Left colon (tissue), 2 donors: ENCODE results near the gene TWF2. TPM values are rescaled to one million over a fixed set of nuclear protein-coding genes. Genes with fewer than 3 reads are reported as not detected.

Source experiments
- ATAC-seq: fragments of 200-7000 bp; cut with Tn5 transposase; one replicate; pipeline ENCODE4 v1.9.1; 2020; ENCODE audit warnings: mild to moderate bottlenecking, moderate library complexity
- DNase-seq, 2 donors: peaks; one replicate each; pipeline ENCODE4 v3.0.0-alpha.2; 2020
- intact Hi-C, 2 donors: fragments of 100-400 bp; cut with DNase I in 1 of 2; cut with micrococcal nuclease in 1 of 2; formaldehyde crosslinking; loops; one replicate each; pipeline versions ENCODE4 v1.11.2 to v1.14.0; 2022; cut with DNase I, micrococcal nuclease
- total RNA-seq, 2 donors: library from RNA; stranded (reverse); fragmentation: NEBNext Ultra II Directional; extraction: Animal tissue kit (Norgen Biotek cat#: 25700); gene quantifications; one replicate each; pipeline ENCODE4 v1.2.1, GENCODE V29; 2021
- donor health status: DM: no; HTN: no; CAD: no.
- donor health status: DM: yes; HTN: yes; CAD: no.

TWF2 gene
- total RNA-seq, 2 donors from 2014 or later = 37.8 to 53.9 TPM

DNA sequence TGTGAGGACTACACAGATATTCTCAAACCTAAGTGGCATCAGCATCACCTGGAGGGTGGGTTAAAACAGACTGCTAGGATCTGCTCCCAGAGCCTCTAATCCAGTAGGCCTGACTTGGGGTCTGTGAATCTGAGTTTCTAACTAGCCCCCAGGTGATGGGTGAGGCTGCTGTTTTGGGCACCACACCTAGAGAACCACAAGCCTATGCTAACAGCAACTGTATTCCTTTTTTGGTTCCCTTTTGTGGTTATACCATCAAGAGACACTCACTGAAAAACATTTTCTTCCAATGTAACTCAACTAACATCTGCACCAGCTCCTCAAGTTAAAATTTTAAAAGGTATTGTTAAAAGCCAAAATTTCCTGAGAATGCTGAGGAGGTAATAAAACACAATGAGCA lies 23.5 kb upstream of the TWF2 start:
- no peak for ATAC-seq
- DNase-seq = no peak
- intact Hi-C loops = no loop called here

DNA sequence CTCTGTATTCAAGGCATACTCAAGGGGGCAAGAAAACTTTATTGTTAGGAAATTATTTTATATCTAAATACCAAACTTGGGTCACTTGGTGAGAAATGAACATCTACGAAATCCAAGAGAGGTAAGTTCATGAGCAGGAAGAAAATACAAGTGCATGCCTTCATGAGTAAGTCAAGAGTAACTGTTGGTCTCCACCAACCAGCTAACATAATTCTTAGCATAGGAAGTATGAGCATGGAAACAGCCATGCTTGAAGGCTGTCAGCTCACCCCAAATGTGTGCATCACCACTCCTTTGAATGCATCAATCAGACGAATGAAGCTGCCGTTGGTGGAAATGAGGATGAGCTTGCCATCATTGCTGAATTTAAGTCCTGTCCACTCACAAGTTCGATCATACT lies 20.5 kb upstream of the TWF2 start:
- DNase-seq (no peak), ATAC-seq (no peak)
- intact Hi-C loops = no loop called here

DNA sequence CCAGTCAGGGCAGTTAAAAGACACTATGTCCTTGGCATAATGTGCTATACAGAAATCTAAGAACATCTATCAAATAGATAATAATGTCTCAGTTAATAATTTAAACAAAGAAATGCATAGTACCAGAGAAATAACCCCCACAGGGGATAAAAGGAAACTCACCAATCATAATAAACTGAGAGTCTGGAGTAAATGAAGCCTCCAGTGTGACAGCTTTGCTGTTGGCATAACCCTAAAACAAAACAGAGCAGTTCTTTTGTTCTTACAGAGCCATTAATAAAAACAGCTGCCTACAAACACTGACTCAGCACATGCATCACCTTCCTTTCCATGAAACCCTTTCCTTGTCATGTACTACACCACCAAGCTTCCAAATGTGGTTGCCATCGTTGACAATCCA lies 20.1 kb upstream of the TWF2 start:
- DNase-seq = no peak
- intact Hi-C loops = no loop called here
- no peak for ATAC-seq

DNA sequence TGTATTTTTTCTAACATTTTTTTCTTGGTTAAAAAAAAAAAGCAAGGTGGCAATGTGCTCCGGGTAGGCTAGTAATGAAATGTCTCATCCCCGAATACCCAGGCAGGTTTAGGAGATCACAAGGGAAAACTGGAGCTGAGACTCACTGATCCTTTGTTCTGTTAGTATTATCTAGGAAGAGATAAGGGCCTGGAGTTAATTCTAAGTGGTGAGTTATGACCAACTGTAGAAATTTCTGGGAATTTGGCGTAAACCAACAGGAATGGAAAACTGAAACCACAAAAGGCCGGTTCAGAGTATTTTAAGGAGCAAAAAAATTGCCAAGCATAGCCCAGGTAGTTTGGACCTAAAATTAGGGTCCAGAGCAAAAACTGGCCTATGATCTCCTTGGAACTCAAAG lies 19.0 kb upstream of the TWF2 start:
- no peak for ATAC-seq
- no peak for DNase-seq
- intact Hi-C loops = no loop called here

DNA sequence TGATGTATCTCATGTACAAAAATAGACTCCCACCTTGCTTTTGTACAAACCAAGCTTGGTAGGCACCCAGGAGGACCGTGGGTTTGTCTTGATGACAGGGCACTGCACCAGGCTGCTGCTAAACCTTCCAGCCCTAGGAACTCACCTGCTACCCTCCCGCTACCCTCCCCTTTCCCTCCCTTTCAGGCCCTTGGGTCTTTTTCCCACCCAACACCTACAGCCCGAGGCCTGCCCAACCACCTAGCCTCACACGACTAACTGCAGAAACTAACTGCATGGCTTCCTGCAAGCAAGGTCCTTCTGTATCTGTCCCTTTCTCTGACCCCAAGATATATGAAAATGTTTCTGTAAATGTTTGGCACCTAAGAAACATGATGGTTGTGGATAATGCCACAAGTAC lies 17.7 kb upstream of the TWF2 start:
- intact Hi-C loops = no loop called here
- ATAC-seq = no peak
- DNase-seq = no peak

DNA sequence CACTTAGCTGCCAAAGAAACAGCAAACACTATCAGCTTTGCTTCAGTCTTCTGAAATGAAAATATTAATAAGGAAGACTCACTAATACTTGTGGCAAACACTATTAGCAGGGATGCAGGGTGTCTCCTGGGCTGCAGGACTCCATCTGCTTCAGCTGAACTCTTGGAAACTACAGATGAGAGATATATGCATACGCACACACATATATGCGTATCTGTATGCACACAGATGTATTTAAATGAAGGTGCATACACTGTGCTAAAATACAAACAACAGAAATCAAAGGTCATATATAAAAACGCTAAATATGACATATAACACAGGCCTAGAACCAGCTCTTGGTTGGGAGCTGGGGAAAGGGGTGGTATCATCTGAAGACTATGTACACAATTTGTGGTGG lies 17.2 kb upstream of the TWF2 start:
- ATAC-seq (no peak), DNase-seq (no peak)
- intact Hi-C loops = no loop called here

DNA sequence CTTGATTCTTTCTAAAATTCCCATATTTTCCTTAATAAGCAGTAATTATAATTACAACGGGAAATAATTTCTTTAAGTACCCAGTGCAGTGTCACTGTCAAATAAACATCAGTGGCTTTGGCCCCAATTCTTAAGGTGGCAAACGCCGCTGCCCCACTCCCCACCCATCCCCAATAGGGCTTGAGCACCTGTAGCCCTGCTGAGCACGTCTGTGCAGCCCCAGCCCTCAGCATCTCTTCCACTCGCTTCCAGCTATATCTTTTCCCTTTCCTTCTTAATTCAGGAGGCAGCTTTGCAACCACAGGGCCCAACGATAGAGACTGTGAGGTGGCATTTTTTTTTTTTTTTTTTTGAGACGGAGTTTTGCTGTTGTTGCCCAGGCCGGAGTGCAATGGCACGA lies 15.7 kb upstream of the TWF2 start:
- no peak for DNase-seq
- ATAC-seq = no peak
- intact Hi-C loops = no loop called here

DNA sequence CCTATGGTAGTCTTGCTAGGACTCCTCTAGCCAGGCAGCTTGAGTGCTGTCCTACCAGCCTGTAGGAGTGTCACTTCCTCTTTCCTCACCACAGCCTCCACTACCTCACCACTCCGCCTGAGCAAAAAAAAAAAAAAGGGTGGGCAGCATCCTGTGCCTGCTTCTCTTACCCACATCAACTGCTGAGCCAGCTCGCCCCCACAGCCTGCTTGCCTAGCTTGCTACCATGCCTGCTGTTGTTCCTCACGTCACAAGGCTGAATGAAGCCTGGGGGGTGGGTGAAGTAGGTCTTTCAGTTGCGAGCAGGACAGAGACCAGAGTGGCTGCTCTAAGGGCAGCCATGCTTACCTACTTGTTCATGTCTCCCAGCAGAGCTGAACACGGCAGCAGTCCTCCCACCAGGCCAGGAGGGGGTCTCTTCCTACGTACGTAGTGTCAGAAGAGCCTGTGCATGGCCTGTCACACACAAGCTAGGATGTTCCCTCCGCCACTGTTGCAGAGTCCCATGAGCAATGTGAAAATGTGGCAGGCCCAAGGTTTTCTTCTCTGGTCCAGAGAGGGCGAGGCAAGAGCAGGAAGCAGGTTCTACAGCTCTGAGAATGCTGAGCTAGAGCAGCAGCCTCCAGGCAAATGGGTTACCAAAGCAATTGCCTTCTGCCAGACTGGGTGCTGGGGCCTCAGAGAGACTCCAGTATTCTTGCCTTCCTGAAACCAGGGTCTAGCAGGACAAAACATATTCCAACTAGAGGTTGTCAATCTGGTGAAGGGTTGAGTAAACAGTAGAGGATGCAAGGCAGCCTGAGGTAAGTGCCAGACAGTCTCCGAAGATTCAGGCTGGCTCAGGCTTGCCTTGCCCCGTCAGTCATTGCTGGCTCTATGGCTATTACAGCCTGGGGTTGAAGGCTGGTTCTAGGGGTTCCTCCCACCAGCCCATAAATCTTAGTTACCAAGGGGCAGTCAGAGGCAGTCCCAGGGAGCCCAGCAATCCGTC lies 14.7 kb upstream of the TWF2 start:
- intact Hi-C loops = no loop called here
- DNase-seq (peak; percentile 62 to 67), ATAC-seq (peak; percentile 47)

DNA sequence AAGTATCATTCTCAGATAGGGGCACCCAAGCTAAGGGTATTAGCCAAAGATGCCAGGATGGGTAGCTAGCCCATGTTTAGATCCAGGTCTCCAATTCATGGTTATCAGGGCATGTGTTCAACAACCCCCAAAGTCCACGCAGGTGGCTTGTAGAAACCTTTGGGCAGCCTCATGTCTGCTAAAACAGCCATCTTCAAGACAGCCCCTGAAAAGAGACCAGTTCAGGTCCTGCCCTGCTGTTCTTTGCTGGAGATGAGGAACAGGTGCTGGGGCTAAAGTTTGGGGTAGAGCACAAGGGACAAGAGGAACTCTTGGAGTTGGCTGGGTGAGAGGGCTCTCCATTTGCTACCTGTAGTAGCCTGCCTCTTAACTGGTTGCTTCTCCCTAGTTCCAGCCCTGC lies 11.2 kb upstream of the TWF2 start:
- DNase-seq (no peak), ATAC-seq (no peak)
- intact Hi-C loops = no loop called here

DNA sequence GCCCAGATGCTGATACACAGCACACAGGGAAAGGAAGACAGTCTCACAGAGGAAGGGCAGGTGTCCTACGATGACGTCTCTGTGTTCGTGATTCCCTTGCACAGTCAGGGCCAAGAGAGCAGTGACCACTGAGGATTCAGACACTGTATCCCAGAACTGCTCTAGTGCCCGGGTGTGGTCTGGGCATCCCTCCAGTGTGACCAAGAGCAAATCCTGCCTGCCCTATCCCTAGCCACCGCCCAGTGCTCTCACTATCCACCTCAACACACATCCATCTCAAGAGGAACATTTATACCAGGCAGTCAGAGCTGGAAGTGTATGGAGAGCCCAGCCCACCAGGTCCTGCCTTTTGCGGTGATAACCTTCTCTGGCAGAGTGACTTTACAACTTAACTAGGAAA lies 10.7 kb upstream of the TWF2 start:
- intact Hi-C loops = no loop called here
- no peak for DNase-seq
- no peak for ATAC-seq

DNA sequence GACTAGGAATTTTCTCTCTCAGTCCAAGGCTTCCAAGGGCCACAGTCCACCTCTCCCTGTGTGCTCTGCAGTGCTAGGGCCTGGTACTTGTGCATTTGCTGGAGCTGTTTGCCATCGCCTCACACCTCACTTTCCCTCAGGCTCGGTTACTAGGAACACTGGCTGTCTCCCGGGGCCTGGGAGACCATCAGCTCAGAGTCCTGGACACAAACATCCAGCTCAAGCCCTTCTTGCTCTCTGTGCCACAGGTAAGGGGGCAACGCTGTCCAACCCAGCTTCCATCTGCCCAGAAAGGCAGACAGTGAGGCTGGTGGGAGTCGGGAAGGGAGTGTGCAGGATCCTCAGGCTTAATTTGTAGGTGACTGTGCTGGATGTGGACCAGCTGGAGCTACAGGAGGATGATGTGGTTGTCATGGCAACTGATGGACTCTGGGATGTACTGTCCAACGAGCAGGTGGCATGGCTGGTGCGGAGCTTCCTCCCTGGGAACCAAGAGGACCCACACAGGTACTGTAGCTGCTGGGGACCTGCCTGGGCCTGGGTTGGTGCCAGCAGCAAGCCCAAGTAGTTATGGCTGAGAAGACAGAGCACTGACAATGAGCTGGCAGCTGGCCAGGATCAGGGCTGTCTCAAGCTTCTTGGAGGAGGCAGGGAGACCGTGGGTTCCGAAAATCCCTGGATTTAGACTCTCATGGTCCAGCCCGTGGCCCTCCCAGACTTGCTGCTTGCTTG lies 10.0 kb upstream of the TWF2 start:
- peak in 1 of 2 donors; percentile 49 for DNase-seq
- no peak for ATAC-seq
- intact Hi-C loops = no loop called here

DNA sequence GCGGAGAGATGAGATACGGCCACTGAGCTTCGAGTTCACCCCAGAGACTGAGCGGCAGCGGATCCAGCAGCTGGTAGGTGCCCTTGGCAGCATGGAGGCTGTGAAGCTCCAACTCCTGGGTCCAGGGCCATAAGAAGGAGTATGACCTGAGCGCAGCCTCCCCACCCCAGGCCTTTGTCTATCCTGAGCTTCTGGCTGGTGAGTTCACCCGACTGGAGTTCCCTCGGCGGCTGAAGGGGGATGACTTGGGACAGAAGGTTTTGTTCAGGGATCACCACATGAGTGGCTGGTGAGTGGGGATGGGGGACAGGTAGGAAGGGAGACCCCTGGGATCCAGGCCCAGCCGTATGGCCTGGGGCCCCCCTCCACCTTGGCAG lies 9.2 kb upstream of the TWF2 start:
- no peak for DNase-seq
- intact Hi-C loops = no loop called here
- no peak for ATAC-seq

DNA sequence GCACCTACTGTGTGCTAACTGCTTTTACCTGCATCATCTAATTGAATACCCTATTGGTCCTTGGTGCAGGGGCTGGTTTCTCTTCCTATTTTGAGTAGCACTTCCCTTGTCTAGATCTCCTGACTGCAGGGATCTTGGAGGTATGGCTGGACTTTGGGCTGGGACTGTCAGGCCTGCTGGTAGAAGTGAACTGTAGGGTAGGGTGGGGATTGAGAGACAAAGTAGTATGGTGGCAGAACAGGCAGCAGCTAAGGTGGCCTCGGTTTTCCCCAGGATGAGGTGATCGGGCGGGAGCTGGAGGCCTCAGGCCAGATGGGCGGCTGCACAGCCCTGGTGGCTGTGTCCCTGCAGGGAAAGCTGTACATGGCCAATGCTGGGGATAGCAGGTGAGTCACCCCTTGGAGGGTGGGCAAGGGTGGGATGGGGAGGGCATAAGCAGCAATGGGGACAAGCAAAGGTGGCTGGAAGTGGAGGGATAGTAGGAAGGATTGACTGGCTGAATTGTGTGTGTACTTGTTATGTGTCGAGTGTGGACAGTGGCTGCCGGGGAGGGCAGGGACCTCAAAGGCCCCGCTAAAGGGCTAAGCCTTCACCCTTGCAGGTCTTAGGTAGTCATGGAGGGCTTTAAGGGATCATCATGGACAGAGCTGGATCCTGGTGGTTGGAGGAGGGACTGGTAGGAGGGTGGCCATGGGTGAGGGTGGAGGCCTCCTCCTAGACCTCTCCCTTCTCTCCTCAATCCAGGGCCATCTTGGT lies 8.6 kb upstream of the TWF2 start:
- ATAC-seq = no peak
- intact Hi-C loops = no loop called here
- DNase-seq = no peak

DNA sequence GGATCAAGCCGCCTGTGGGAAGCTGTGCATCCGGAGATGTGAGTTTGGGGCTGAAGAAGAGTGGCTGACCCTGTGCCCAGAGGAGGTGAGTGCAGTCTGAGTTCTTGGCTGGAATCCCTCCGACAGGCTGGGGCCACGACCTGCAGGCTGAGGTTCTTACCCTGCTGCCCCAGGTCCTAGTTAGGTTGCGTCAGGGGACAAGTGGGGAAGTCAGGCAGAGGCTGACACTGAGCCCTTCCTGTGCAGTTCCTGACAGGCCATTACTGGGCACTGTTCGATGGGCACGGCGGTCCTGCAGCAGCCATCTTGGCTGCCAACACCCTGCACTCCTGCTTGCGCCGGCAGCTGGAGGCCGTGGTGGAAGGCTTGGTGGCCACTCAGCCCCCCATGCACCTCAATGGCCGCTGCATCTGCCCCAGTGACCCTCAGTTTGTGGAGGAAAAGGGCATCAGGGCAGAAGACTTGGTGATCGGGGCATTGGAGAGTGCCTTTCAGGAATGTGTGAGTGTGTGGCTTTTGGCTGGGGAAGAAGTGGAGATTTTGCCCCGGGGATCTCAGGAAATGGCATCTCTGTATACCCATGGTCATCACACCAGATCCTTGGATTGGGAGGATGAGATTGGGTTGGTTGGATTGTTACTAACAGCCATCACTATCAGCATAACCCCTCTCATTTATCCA lies 7.9 kb upstream of the TWF2 start:
- intact Hi-C loops = no loop called here
- no peak for DNase-seq
- ATAC-seq = no peak

DNA sequence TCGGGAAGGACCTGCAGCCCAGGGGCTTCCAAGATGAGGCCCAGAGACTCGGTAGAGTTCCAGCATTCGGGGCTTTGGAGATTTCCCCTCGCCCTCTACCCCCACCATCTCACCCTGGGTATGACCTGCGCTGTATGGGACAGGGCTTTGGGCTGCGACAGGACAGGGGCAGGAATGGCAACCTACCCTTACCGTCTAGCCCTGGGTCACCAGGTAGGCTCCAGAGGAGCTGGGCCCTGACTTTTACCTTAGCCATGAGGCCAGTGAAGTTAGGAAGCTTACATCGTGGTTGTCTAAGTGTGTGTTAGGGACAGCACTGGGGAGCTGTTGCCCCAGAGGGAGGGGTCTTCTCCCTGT lies 7.3 kb upstream of the TWF2 start:
- ATAC-seq = peak; percentile 4
- no peak for DNase-seq
- intact Hi-C loops = no loop called here

DNA sequence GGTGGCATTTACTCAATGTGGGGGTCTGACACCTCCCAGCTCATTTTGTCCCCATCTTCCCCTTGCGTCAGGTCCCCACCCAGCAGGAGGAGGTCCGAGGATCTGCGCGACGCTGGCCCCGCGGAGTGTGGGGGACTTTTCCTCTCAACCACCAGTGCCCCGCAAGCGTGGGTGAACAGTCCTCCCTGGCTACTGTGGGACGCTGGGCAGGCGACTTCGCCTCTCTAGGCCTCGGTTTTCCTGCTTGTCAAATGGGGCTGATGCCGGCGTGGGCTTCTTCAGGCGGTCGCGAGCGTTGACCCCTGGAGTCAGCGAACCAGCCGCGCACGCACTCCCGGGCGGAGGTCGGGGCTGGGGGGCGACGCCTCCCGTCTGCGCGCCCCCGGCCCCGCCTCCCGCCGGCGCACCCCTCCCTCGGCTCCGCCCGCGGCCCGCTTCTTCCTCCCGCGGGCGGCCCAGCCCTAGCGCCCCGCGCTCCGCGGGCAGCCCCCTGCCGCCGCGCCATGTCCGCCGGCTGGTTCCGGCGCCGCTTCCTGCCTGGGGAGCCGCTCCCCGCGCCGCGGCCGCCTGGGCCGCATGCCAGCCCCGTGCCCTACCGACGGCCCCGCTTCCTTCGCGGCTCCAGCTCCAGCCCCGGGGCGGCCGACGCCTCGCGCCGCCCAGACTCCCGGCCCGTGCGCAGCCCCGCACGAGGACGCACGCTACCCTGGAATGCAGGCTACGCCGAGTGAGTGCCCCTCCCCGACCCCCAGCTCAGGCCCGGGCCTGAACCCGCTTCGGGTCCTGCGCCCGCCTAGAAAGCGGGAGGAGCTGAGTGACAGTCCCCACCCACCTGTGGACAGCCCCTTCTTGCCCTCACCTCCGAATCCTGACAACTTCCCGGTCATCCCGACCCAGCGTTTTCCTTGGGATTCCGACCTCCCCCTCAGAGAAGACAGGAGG lies 6.6 kb upstream of the TWF2 start, which contains the start of gene PPM1M:
TSS of gene PPM1M (plus strand) at position 438 of the 942 bp plus-strand sequence. CDS start at position 504, 66 bp downstream.
- DNase-seq (peak in 1 of 2 donors; percentile 63), ATAC-seq (peak; percentile 62)
- intact Hi-C loops = no loop called here

DNA sequence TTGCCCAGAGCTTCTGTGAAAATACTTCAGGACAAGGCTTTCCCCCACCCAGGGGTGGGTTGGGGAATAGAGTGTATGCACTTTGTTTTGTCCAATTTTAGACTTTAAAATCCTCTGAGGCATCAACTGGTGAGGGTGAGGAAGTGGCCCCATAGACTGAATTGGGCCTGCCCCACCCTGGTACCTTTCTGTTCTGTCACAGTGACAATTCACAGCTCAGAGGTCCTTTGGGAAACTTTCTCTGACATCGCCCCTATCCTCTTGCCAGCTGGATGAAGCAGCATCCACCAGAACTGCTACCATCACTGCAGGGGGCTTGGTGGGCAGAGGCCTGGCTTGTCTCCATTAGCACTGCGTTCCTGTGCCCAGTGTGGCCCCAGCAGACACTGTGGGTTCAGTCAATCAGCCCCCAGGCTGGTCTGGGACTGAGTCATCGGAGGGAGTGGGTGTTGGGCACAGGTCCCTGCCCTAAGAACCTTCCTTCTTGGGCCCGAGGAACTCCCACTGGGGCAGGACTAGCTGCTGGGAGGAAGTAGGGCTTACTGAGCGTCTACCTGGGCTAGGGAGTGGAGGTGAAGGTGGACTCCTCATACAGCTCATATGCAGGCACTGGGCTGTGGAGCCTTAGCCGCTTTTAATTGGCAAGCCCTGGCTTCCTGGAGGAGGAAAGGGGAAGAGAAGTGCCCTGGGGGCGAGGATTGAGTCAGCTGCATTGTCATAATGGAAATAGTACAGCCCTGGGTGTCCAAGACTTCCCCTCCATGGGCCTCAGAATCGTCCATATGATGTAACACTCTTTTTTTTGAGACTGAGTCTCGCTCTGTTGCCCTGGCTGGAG lies 5.1 kb upstream of the TWF2 start:
- peak in 1 of 2 donors; percentile 22 for DNase-seq
- intact Hi-C loops = no loop called here

More for the DNA sequence above, 5.1 kb upstream of the TWF2 start:
- ATAC-seq = no peak
